Skeletal muscle tissue (tissue), 4 donors: ENCODE results near the gene AIFM2. TPM values are rescaled to one million over a fixed set of nuclear protein-coding genes. Genes with fewer than 3 reads are reported as not detected.

ENCODE experiments used
- H3K27ac ChIP-seq: one replicate; pipeline ENCODE4 v1.7.0; 2013; ENCODE audit warnings: mild to moderate bottlenecking, low read depth, low read length, inconsistent platforms
- H3K27me3 ChIP-seq, 3 donors: one replicate each; pipeline ENCODE4 v1.7.0; 2013; ENCODE audit warnings: low read length in 3 of 3; ENCODE audit not compliant: control insufficient read depth in 3 of 3, insufficient read depth in 3 of 3
- H3K36me3 ChIP-seq, 3 donors: one replicate each; pipeline ENCODE4 v1.7.0; 2013; ENCODE audit warnings: low read length in 3 of 3; ENCODE audit not compliant: control insufficient read depth in 3 of 3, insufficient read depth in 3 of 3
- H3K4me1 ChIP-seq, 3 donors: one replicate each; pipeline ENCODE4 v1.7.0; 2013; ENCODE audit warnings: low read length in 3 of 3, mild to moderate bottlenecking in 3 of 3; ENCODE audit not compliant: control insufficient read depth in 3 of 3, insufficient read depth in 3 of 3
- H3K4me3 ChIP-seq, 3 donors: one replicate each; pipeline ENCODE4 v1.7.0; 2013; ENCODE audit warnings: low read length in 3 of 3
- H3K9ac ChIP-seq, 3 donors: one replicate each; pipeline ENCODE4 v1.7.0; 2013; ENCODE audit warnings: low read length in 3 of 3, mild to moderate bottlenecking in 3 of 3, moderate library complexity in 2 of 3, low read depth in 1 of 3
- H3K9me3 ChIP-seq, 3 donors: one replicate each; pipeline ENCODE4 v1.7.0; 2013; ENCODE audit warnings: low read length in 3 of 3; ENCODE audit not compliant: control insufficient read depth in 3 of 3
- total RNA-seq: library from RNA; depleted of rRNA; stranded (reverse); fragments of >200 nt; gene quantifications from one replicate; pipeline ENCODE4 v1.2.3, GENCODE V29; 2014
- donor health status: Osteomylitis.

The AIFM2 gene
- total RNA-seq, 1 donor from 2014 or later: 2.6 TPM

- peak overlapping the region in 1 of 3 donors; percentile 85 for H3K4me3 ChIP-seq
- peaks cover 13 to 30% (median 15%) of the 10 kb centered on the region in 3 donors for H3K36me3 ChIP-seq
- no peaks in the 10 kb centered on the region for H3K27me3 ChIP-seq
- peak overlapping the region; percentile 84 for H3K27ac ChIP-seq
- H3K4me1 ChIP-seq: peaks cover 12 to 19% (median 16%) of the 10 kb centered on the region in 3 donors
- no peaks in the 10 kb centered on the region for H3K9me3 ChIP-seq
- H3K9ac ChIP-seq: peak overlapping the region in 2 of 3 donors; percentile 48 to 90
Observed at GRCh38 chr10:70147259-70147625, 14.6 kb upstream of the AIFM2 start.

- peaks cover 8 to 25% (median 12%) of the 10 kb centered on the region in 3 donors for H3K36me3 ChIP-seq
- H3K4me3 ChIP-seq: peak within 1 kb of the TSS; percentile 85 to 88 (median 86)
- H3K27ac ChIP-seq: peak within 1 kb of the TSS; percentile 84
- no peaks in the 10 kb centered on the region for H3K27me3 ChIP-seq
- no peaks in the 10 kb centered on the region for H3K9me3 ChIP-seq
- peak within 1 kb of the TSS; percentile 74 to 90 (median 82) for H3K9ac ChIP-seq
- peaks cover 12 to 19% (median 16%) of the 10 kb centered on the region in 3 donors for H3K4me1 ChIP-seq
Observed at GRCh38 chr10:70146489-70147258, 14.0 kb upstream of the AIFM2 start, which contains the start of gene TYSND1. TSS of gene TYSND1 (minus strand) at chr10:70146700. CDS start at chr10:70146586, 114 bp downstream.

GRCh38 chr10:70145666-70146488, 13.3 kb upstream of the AIFM2 start:
- Histone ChIP-seq H3K9me3 (no peaks in the 10 kb centered on the region), H3K4me1 (peaks cover 12 to 19% (median 16%) of the 10 kb centered on the region in 3 donors), H3K4me3 (peak overlapping the region; percentile 85 to 88 (median 86)), H3K27ac (peak overlapping the region; percentile 84), H3K36me3 (peaks cover 4 to 17% (median 5%) of the 10 kb centered on the region in 3 donors), H3K9ac (peak overlapping the region; percentile 74 to 90 (median 82)), H3K27me3 (no peaks in the 10 kb centered on the region)

GRCh38 chr10:70145166-70145665, 12.6 kb upstream of the AIFM2 start:
- peaks cover 12 to 19% (median 16%) of the 10 kb centered on the region in 3 donors for H3K4me1 ChIP-seq
- peaks cover 0 to 14% (median 2%) of the 10 kb centered on the region in 3 donors for H3K36me3 ChIP-seq
- peak overlapping the region; percentile 85 to 88 (median 86) for H3K4me3 ChIP-seq
- H3K9me3 ChIP-seq: no peaks in the 10 kb centered on the region
- no peaks in the 10 kb centered on the region for H3K27me3 ChIP-seq
- peak overlapping the region; percentile 84 for H3K27ac ChIP-seq
- peak overlapping the region; percentile 57 to 90 (median 74) for H3K9ac ChIP-seq

- H3K27me3 ChIP-seq: no peaks in the 10 kb centered on the region
- H3K4me1 ChIP-seq: peaks cover 12 to 19% (median 16%) of the 10 kb centered on the region in 3 donors
- peak overlapping the region in 2 of 3 donors; percentile 85 to 88 for H3K4me3 ChIP-seq
- no peaks in the 10 kb centered on the region for H3K9me3 ChIP-seq
- peak overlapping the region; percentile 57 to 90 (median 74) for H3K9ac ChIP-seq
- H3K36me3 ChIP-seq: peaks cover 0 to 16% (median 3%) of the 10 kb centered on the region in 3 donors
- H3K27ac ChIP-seq: no peak overlapping the region
Observed at GRCh38 chr10:70144372-70145110, 11.9 kb upstream of the AIFM2 start.

- Histone ChIP-seq H3K27me3 (no peaks in the 10 kb centered on the region), H3K4me3 (no peak overlapping the region), H3K4me1 (peaks cover 12 to 19% (median 16%) of the 10 kb centered on the region in 3 donors), H3K27ac (no peak overlapping the region), H3K9ac (no peak overlapping the region), H3K36me3 (peaks cover 0 to 15% (median 7%) of the 10 kb centered on the region in 3 donors), H3K9me3 (no peaks in the 10 kb centered on the region)
Observed at GRCh38 chr10:70142555-70142954, 9.9 kb upstream of the AIFM2 start.

- H3K4me3 ChIP-seq: no peak overlapping the region
Observed at GRCh38 chr10:70140297-70140696, 7.7 kb upstream of the AIFM2 start.

GRCh38 chr10:70139997-70140250, 7.3 kb upstream of the AIFM2 start:
- H3K9ac ChIP-seq: no peak overlapping the region
- no peak overlapping the region for H3K4me3 ChIP-seq
- H3K36me3 ChIP-seq: peaks cover 0 to 15% (median 7%) of the 10 kb centered on the region in 3 donors
- H3K9me3 ChIP-seq: no peaks in the 10 kb centered on the region
- no peak overlapping the region for H3K27ac ChIP-seq
- H3K27me3 ChIP-seq: no peaks in the 10 kb centered on the region
- peaks cover 18 to 29% (median 18%) of the 10 kb centered on the region in 3 donors for H3K4me1 ChIP-seq

More at GRCh38 chr10:70140297-70140696, 7.7 kb upstream of the AIFM2 start:
- Histone ChIP-seq H3K4me1 (peaks cover 18 to 29% (median 18%) of the 10 kb centered on the region in 3 donors), H3K9me3 (no peaks in the 10 kb centered on the region), H3K27me3 (no peaks in the 10 kb centered on the region), H3K36me3 (peaks cover 0 to 15% (median 7%) of the 10 kb centered on the region in 3 donors), H3K9ac (no peak overlapping the region), H3K27ac (no peak overlapping the region)

GRCh38 chr10:70139151-70139996, 6.7 kb upstream of the AIFM2 start:
- H3K27me3 ChIP-seq: no peaks in the 10 kb centered on the region

More at GRCh38 chr10:70139151-70139996, 6.7 kb upstream of the AIFM2 start:
- Histone ChIP-seq H3K4me3 (no peak overlapping the region), H3K9ac (no peak overlapping the region), H3K36me3 (peaks cover 0 to 15% (median 7%) of the 10 kb centered on the region in 3 donors), H3K27ac (no peak overlapping the region), H3K4me1 (peaks cover 16 to 28% (median 18%) of the 10 kb centered on the region in 3 donors), H3K9me3 (no peaks in the 10 kb centered on the region)
